ENCODE results near the gene ERF.
"Not testable (repeated sequence)": the region's sequence is repeated elsewhere in the genome, so short reads cannot be mapped to it uniquely, and the experiment has no call there.

The ERF gene

GRCh38 chr19:42274065-42274682, 19.2 kb upstream of the ERF start:
- DNase-seq: no peak

GRCh38 chr19:42273407-42274064, 18.6 kb upstream of the ERF start:
- no peak for DNase-seq

- no peak for DNase-seq
Measured at GRCh38 chr19:42272989-42273406, 18.1 kb upstream of the ERF start.

GRCh38 chr19:42272535-42272897, 17.6 kb upstream of the ERF start:
- no peak for DNase-seq

GRCh38 chr19:42271861-42272534, 17.1 kb upstream of the ERF start:
- DNase-seq: no peak

- no peak for DNase-seq
Measured at GRCh38 chr19:42271045-42271419, 16.1 kb upstream of the ERF start.

GRCh38 chr19:42270346-42271044, 15.6 kb upstream of the ERF start:
- peak; percentile 87 for DNase-seq

- peak; percentile 56 for DNase-seq
Measured at GRCh38 chr19:42269478-42270345, 14.8 kb upstream of the ERF start.

GRCh38 chr19:42268704-42269477, 14.0 kb upstream of the ERF start, which contains the start of gene CIC:
Gene CIC (plus strand): TSS chr19:42269252. CDS start chr19:42271784, 2,532 bp downstream.
- DNase-seq: peak; percentile 100

- peak; percentile 100 for DNase-seq
Measured at GRCh38 chr19:42268142-42268703, 13.3 kb upstream of the ERF start.

GRCh38 chr19:42267644-42268141, 12.8 kb upstream of the ERF start:
- DNase-seq: no peak

GRCh38 chr19:42266928-42267603, 12.1 kb upstream of the ERF start:
- not testable (repeated sequence) for DNase-seq

- not testable (repeated sequence) for DNase-seq
Measured at GRCh38 chr19:42266105-42266504, 11.2 kb upstream of the ERF start.

- no peak for DNase-seq
Measured at GRCh38 chr19:42261763-42262162, 6.8 kb upstream of the ERF start.

- not testable (repeated sequence) for DNase-seq
Measured at GRCh38 chr19:42257842-42258241, 2.9 kb upstream of the ERF start.

GRCh38 chr19:42255766-42256745, 1.1 kb upstream of the ERF start:
- no peak for DNase-seq

- peak; percentile 79 for DNase-seq
Measured at GRCh38 chr19:42254089-42254849, 659 bp downstream of the ERF start.

All from CD4-positive, alpha-beta T cell treated with Interleukin-10 for 1 hour (primary cell).